Esophagus muscularis mucosa (tissue), 4 donors: ENCODE results near the gene OR5B21.

Experiments
- EP300 ChIP-seq: sonication (generic); formaldehyde crosslinking; IDR thresholded peaks from one replicate; pipeline ENCODE4 v1.6.1; 2017; ENCODE audit warnings: antibody characterized with exemption
- POLR2A ChIP-seq: fragments of 450-650 bp; IDR thresholded peaks from one replicate; pipeline ENCODE4 v1.6.1; 2017; ENCODE audit warnings: antibody characterized with exemption, moderate library complexity, mild to moderate bottlenecking, low read depth
- POLR2AphosphoS5 ChIP-seq, 2 donors: sonication (generic); formaldehyde crosslinking; IDR thresholded peaks; one replicate each; pipeline ENCODE4 v1.6.1; 2017; ENCODE audit warnings: antibody characterized with exemption in 2 of 2
- TF ChIP-seq, protein P1 (sequence below), 3 experiments: fragments of 200-600 bp in 2 of 3; fragments of 450-650 bp in 1 of 3; sonication (generic) in 2 of 3; IDR thresholded peaks; one replicate each; pipeline ENCODE4 v1.5.1; 2017 to 2019; ENCODE audit warnings: antibody characterized with exemption in 3 of 3, mild to moderate bottlenecking in 2 of 3, moderate library complexity in 1 of 3

DNA sequence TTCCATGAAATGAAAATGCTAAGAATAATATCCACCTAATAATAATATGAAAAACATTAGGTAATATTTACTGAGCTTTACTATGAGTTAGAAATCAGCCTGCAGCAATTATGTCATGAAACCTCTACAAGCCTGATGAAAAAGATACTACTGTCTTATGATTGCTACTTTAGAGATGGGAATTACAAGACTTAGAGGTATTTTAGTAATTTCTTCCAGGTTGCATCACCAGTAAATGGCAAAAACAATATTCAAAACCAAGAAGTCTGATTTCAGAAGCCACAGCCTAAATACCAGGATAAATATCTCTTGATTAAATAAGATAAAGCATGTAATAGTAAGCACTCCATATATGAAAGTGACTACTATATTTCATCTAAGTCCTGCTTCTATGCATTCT is 13.8 kb downstream of the OR5B21 start:
- TF ChIP-seq POLR2AphosphoS5 (IDR thresholded peaks at IDR 0.05) (no peak), EP300 (no peak), POLR2A (no peak)
- TF ChIP-seq, protein P1, sequence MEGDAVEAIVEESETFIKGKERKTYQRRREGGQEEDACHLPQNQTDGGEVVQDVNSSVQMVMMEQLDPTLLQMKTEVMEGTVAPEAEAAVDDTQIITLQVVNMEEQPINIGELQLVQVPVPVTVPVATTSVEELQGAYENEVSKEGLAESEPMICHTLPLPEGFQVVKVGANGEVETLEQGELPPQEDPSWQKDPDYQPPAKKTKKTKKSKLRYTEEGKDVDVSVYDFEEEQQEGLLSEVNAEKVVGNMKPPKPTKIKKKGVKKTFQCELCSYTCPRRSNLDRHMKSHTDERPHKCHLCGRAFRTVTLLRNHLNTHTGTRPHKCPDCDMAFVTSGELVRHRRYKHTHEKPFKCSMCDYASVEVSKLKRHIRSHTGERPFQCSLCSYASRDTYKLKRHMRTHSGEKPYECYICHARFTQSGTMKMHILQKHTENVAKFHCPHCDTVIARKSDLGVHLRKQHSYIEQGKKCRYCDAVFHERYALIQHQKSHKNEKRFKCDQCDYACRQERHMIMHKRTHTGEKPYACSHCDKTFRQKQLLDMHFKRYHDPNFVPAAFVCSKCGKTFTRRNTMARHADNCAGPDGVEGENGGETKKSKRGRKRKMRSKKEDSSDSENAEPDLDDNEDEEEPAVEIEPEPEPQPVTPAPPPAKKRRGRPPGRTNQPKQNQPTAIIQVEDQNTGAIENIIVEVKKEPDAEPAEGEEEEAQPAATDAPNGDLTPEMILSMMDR (IDR thresholded peaks at IDR 0.05), result no peak
